Left ventricle myocardium superior (tissue), 1 donor: ENCODE measurements around the gene FAM83F. TPM values are rescaled to one million over a fixed set of nuclear protein-coding genes. Genes with fewer than 3 reads are reported as not detected.
"Not testable (repeated sequence)": the region's sequence is repeated elsewhere in the genome, so short reads cannot be mapped to it uniquely, and the experiment has no call there.

Source experiments
- ATAC-seq: fragments of 200-7000 bp; cut with Tn5 transposase; one replicate; pipeline ENCODE4 v1.9.1; 2020; ENCODE audit warnings: mild to moderate bottlenecking, moderate library complexity
- DNase-seq: peaks from one replicate; pipeline ENCODE4 v3.0.0-alpha.2; 2020
- intact Hi-C: fragments of 100-400 bp; cut with micrococcal nuclease; formaldehyde crosslinking; loops from one replicate; pipeline ENCODE4 v1.11.0; 2022
- total RNA-seq: library from RNA; stranded (reverse); fragmentation: NEBNext Ultra II Directional; extraction: Animal tissue kit (Norgen Biotek cat#: 25700); gene quantifications from one replicate; pipeline ENCODE4 v1.2.1, GENCODE V29; 2021
- donor health status: DM: no; HTN: yes; CAD: no; lungs with severe emphysema.

FAM83F gene
- total RNA-seq, 1 donor from 2014 or later, result 5.2 TPM

DNA sequence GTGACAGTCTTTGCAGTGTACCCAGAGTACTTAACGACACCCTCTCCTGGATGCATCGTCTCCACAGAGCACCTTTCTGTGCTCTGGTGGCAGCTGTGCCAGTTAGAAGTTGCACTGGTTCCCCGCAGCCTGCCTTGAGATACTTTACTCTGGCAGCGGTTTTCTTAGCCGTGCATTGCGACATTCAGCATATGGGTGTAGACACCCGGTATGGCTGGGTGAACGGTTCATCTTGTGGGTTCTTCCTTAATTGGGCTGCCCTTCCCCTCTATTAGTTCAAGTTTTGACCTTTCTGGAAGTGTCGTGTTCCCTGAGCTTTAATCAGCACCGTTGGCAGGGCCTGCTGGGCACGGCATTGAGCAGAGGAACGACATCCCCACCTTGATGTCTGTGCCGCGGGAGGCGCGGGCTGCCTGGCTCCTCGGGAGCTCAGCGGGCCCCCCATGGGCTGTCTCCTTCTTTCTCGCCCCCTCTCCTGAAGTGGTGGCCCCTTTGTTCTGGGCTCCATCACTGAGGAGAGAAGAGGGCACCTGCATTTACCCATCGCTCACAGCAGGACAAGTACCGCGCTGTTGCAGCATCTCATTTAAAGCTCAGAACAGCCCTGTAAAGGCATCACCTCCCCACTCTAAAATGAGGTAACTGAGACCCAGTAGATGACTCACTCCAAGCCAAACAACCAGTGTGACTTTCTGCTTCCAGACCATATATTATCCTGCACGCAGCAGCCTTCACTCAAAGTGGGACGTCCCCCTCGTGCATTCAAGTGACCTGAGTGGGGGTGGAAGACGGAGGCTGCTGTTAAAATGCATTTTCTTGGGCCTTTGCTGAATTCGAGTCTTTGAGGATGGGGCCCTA lies 13.3 kb downstream of the FAM83F start:
- intact Hi-C loops, result no loop called here
- ATAC-seq, result no peak
- DNase-seq, result no peak

- intact Hi-C loops, result no loop called here
- no peak for DNase-seq
- no peak for ATAC-seq
Measured at GRCh38 chr22:40008726-40009291, 14.1 kb downstream of the FAM83F start.

DNA sequence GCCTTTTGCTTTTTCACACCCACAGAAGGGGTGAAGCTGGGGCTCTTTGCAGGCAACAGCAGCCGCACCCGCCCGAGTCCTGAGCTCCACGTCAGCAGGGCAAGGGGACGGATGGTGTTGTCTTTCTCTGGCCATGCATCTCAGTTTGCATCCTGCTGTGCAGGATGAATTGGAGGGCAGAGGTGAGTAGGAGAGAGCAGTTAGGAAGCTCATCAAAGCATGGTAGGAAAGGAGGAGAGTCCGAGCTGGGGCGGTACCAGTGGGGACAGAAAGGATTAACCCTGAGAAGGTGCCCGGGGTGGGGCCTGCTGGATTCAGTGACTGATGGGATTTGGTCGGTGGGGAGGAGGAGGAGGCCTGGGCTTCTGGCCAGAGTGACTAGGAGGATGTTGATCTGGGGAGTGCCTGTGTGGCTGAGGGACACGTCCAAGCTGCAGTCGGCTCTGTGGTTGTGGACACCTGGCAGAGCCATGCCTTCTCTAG lies 14.6 kb downstream of the FAM83F start:
- DNase-seq, result no peak
- intact Hi-C loops, result no loop called here
- ATAC-seq, result no peak

DNA sequence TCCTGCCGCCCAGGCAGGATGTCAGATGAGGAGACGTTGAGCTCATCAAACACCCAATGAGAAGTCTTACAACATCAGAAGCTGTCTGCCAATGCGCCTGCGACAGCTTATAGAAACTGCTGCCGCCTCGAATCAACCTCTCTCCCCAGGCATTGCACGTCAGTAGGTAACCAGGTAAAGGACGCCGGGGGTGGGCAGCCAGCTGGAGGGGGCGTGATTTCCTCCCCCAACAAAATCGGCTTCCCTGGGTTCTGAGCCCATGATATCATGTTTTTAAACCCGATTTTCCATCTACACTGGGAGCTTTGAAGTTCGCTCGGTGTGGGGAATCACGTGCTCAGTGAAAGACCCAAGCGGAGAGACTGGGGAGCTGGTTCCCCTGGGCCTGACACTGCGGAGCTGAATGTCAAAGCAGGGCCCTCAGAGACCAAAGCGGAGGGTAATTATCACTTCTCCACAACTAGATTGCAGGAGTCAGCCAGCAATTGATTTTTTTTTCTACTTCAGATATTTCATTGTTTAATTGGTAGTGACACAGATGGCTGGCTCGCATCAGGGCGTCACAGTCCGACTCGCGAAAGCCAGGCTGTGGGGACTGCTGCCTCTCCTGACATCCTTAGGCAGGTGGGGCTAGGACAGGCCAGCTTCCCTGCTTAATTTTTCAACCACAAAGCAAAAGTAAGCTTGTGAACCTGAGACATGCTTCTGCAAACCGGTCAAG lies 15.4 kb downstream of the FAM83F start:
- no peak for ATAC-seq
- DNase-seq, result no peak
- intact Hi-C loops, result no loop called here

DNA sequence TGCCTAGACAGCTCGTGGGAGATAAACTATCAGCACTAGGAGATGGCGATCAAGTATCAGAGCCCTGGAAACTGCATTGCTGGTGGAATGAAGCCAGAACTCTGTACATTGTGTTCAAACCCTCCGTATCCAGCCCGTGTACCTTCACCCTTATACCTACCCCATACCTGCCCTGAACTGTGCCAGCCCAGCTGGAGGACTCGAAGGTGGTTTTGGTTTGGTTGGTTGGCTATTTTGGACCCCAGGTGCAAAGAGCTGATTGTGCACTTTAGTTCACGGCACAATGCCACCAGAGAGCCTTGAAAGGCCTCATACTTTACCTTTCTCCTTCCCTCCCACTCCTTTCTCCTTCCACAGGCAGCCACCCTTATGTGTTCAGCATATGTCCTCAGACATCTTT lies 16.0 kb downstream of the FAM83F start:
- intact Hi-C loops, result no loop called here
- DNase-seq (no peak), ATAC-seq (no peak)

- intact Hi-C loops, result no loop called here
- ATAC-seq, result no peak
- DNase-seq, result no peak
Measured at GRCh38 chr22:40014667-40015248, 20.0 kb downstream of the FAM83F start.

DNA sequence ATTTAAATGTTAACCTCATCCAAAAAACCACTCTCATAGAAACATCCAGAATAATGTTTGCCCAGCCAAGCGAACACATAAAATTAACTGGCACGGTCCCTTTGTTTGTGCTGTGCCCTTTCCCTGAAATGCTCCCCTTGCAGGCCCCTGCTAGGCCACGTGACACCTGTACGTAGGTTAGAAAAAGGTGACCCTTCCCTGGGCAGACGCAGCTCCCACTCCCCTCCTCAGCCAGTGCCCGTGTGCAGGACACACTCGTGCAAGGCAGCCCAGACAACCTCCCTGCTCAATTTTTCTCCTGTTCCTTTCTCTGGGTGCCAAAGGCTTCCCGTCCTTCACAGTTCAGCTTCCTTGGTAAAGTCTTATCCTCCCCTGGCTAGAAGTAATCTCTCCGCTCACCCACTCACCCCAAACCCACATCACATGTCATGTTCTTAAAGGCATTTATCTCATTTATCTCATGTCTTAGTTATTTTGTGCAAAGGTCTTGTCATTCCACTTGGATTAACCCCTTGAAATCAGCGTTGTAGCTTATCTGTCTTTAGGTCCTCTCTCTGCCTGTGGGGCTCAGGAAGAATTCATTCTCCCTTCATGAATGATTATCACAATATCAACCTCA lies 20.7 kb downstream of the FAM83F start:
- intact Hi-C loops, result no loop called here
- ATAC-seq, result no peak
- DNase-seq, result no peak

DNA sequence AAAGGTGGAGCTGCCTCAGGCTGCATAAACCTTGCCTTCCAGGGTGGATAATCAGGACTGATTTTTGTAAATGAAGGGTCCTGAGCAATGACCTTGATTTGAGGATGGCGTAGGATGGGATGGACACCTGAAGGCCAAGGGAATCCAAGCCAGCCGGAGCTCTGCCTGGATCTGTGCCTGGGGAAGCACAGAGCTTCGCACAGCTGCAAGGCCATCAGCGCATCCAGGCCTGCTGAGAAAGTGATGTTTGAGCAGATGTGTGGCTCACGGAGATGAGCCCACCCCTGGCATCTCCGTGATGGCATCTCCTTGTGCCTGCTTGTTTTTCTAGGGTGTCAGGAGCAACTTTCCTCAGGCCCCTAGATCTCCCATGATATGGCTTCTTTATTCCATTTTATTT lies 23.3 kb downstream of the FAM83F start:
- intact Hi-C loops, result no loop called here
- no peak for DNase-seq
- ATAC-seq, result no peak

GRCh38 chr22:40019100-40019499 lies 24.3 kb downstream of the FAM83F start:
- no peak for ATAC-seq
- DNase-seq, result no peak
- intact Hi-C loops, result no loop called here

GRCh38 chr22:40020956-40021355 lies 26.2 kb downstream of the FAM83F start:
- ATAC-seq, result no peak
- DNase-seq, result no peak
- intact Hi-C loops, result no loop called here

- intact Hi-C loops, result no loop called here
- ATAC-seq (no peak), DNase-seq (no peak)
Measured at GRCh38 chr22:40021401-40022000, 26.7 kb downstream of the FAM83F start.

GRCh38 chr22:40022536-40023240 lies 27.9 kb downstream of the FAM83F start:
- DNase-seq (no peak), ATAC-seq (no peak)
- intact Hi-C loops, result no loop called here

GRCh38 chr22:40023341-40023841 lies 28.6 kb downstream of the FAM83F start:
- intact Hi-C loops, result no loop called here
- ATAC-seq, result no peak
- DNase-seq, result no peak

DNA sequence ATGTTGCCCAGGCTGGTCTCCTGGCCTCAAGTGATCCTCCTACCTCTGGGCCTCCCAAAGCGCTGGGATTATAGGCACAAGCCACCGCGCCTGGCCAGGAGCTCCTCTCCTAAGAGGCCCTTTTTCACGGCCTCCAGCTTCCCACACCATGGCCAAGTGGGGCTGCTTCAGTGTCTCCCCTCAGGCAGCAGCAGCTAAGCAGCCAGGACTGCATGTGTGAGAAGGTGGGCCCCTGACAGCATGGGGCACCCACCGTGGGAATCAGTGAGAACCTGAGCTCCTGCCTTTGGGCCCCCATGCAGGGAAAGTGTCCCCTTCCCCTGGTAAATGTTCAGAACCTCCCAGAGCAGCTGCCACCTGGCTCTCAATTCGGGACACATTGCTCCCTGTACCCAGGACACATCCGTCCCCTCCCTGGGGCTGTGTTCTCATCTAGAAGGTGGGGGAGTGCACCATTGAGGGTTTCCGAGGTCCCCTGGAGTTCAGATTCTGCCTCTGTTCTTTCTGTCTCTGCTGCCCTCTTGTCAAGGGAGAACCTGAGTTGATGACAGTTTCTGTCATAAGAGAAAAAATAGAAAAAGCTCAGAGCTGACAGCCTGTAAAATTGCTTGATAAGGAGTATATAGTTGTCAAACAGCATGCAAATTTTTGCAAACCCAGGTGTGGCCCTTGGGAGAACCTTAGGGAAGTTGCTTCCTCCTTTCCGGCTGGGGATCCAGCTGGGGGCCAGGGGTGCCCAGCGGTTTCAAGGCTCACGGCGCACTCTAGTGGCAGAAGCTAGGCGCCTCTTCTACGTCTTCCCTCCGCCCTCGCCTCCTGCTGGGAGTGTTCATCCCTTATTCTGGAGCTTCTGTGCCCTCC lies 29.7 kb downstream of the FAM83F start:
- ATAC-seq (peak; percentile 87), DNase-seq (peak; percentile 78)
- intact Hi-C loops, result no loop called here

GRCh38 chr22:40025062-40025379 lies 30.3 kb downstream of the FAM83F start:
- DNase-seq, ATAC-seq, intact Hi-C loops: not testable (repeated sequence)

- ATAC-seq, result no peak
- no peak for DNase-seq
- intact Hi-C loops, result no loop called here
Measured at GRCh38 chr22:40025856-40026255, 31.1 kb downstream of the FAM83F start.

DNA sequence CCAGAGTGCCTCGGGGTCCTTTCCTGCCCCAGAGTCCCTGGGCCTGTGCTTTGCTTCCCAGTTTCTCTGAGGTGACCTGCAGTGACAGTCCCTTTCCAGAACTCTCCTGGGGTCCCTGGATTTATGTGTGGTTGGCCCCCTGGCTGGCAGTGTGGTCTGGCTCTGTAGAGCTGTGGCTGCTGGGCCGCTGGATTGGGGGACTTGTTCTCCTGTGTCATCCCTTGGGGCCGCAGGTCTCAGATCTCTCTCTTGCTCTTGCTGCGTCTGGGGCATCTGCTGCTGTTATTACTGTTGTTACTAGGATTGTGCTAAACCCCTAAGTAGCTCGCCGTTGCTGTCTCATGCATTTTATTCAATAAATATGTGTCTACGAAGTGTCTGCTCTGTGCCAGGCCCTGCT lies 31.9 kb downstream of the FAM83F start:
- ATAC-seq, result no peak
- intact Hi-C loops, result no loop called here

More for the DNA sequence above, 31.9 kb downstream of the FAM83F start:
- DNase-seq, result no peak
